ENCODE measurements around the gene PRPF40B.
A peak's percentile ranks its signal among the peaks of the same experiment; 100 is the strongest.
"Not testable (repeated sequence)": the region's sequence is repeated elsewhere in the genome, so short reads cannot be mapped to it uniquely, and the experiment has no call there.

The PRPF40B gene

GRCh38 chr12:49623142-49623904, at the start of gene PRPF40B:
Gene PRPF40B, plus strand, starts transcription at chr12:49623561. Its CDS starts 30 bp downstream, at chr12:49623591.
- peak; percentile 71 for DNase-seq

- DNase-seq: no peak
Measured at GRCh38 chr12:49577589-49578315, 45.6 kb upstream of the PRPF40B start.

GRCh38 chr12:49578471-49579112, 44.8 kb upstream of the PRPF40B start:
- no peak for DNase-seq

GRCh38 chr12:49580572-49581535, 42.5 kb upstream of the PRPF40B start:
- DNase-seq: peak; percentile 85

GRCh38 chr12:49582201-49582600, 41.2 kb upstream of the PRPF40B start:
- DNase-seq: no peak

- DNase-seq: no peak
Measured at GRCh38 chr12:49582850-49583249, 40.5 kb upstream of the PRPF40B start.

GRCh38 chr12:49583366-49584094, 39.8 kb upstream of the PRPF40B start:
- no peak for DNase-seq

GRCh38 chr12:49584591-49584990, 38.8 kb upstream of the PRPF40B start:
- no peak for DNase-seq

- DNase-seq: no peak
Measured at GRCh38 chr12:49585477-49586459, 37.6 kb upstream of the PRPF40B start.

- DNase-seq: no peak
Measured at GRCh38 chr12:49587174-49587908, 36.0 kb upstream of the PRPF40B start.

GRCh38 chr12:49588281-49588680, 35.1 kb upstream of the PRPF40B start:
- DNase-seq: no peak

GRCh38 chr12:49588721-49589516, 34.4 kb upstream of the PRPF40B start:
- no peak for DNase-seq

GRCh38 chr12:49598527-49598926, 24.8 kb upstream of the PRPF40B start:
- no peak for DNase-seq

- DNase-seq: no peak
Measured at GRCh38 chr12:49599961-49600360, 23.4 kb upstream of the PRPF40B start.

- no peak for DNase-seq
Measured at GRCh38 chr12:49603721-49604120, 19.6 kb upstream of the PRPF40B start.

GRCh38 chr12:49604856-49605255, 18.5 kb upstream of the PRPF40B start:
- DNase-seq: no peak

- DNase-seq: not testable (repeated sequence)
Measured at GRCh38 chr12:49605539-49605938, 17.8 kb upstream of the PRPF40B start, which contains the start of gene FAM186B. Gene FAM186B, minus strand, starts transcription at chr12:49605639. Its CDS starts 162 bp downstream, at chr12:49605477.

GRCh38 chr12:49609059-49609874, 14.1 kb upstream of the PRPF40B start:
- DNase-seq: no peak

All from NCI-H226 (cell line).